Activated T-cell treated with anti-CD3 and anti-CD28 coated beads, Interleukin-2, amount 50 U/mL, for 1 hour (primary cell): ENCODE data around the gene CAMK1D.
A peak's percentile ranks its signal among the peaks of the same experiment; 100 is the strongest.
"Not testable (repeated sequence)": the region's sequence is repeated elsewhere in the genome, so short reads cannot be mapped to it uniquely, and the experiment has no call there.

ENCODE experiments used
- DNase-seq: peaks from one replicate; pipeline ENCODE4 v3.0.0-alpha.2; 2020

The CAMK1D gene

DNA sequence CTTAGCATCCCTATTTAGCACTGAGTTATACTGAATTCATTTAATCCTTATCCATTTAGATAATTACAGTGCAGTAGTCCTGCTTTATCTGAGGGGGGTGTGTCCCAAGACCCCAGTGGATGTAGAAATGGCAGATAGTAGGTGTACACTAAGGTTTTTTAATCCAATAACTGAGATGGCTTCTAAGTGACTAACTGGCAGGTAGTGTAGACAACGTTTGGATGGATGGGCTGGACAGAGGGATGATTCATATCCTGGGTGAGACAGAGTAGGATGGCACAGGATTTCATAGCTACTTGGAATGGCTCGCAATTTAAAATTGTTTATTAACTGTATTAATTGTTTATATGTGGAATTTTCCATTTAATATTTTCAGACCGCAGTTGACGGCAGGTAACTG is 356.6 kb downstream of the CAMK1D start:
- no peak for DNase-seq

DNA sequence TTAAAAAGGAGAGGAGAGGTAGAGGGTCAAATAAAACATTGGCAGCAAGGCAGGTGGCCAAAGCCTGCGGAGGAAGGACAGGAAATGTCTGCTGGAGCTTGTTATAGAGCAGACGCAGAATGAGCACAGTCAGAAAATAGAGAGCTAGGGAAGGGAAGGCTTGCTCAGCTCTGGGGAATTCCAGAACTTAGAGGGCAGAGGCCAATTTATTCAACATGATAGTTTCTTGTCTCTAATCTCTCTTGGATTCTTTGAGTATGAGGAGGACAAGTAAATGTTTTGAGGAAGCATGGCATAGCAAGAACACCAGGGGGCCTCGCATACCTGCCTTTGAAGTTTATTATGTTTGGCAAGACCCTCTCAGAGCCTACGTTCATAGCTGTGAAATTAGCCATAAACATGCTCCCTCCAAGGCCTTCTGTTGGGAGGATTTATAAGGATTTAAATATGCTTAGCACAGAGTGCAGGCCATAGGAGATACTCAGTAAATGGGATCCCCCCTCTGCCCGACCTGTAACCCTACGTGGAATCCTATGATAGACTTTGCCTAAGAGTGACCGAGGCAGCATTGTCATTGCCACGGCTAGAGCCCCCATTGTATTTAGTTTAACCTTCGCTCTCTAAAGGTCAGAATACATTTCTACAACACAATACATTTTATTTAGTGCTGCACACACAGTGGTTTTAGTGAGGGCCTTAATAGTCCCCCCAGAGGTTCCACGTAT is 358.3 kb downstream of the CAMK1D start:
- no peak for DNase-seq

DNA sequence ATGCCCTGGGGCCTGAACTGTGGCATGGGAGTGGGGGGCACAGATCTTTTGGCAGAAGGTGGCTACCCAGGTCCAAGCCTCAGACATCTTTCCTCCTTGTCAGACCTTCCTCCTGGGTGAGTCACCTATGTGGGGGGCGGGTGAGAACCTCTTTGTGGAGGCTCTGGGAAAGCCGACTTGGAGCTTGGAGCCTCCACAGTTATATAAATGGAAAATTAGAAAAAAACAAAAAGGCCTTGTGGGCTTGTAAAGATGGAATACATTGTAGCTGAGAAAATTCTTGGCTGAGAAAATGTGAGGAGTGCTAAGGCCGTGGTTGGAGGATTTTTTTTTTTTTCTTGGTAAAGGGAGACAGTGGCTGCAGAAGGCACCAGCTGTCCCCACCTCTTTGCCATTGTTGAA is 359.7 kb downstream of the CAMK1D start:
- no peak for DNase-seq

DNA sequence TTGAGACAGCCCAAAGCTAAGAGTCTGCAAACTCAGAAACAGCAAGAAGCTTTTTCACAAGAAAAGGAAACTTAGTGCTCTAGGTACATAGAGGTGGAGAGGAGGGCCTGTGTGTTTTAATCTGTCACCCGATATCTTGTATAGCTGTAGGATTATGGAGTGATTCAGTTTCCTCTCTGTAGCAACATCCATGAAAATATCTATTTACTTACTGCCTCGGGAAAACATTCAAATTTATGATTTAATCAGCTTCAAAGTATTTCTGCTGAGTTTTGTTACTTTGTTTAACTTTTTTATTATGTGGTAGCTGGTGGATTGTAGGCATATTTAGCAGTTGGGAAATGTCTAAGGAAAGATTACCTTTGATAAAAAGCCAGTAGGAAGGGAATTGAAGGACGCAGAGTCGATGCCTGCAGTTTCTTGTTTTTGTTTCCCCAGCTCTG is 360.2 kb downstream of the CAMK1D start:
- DNase-seq = no peak

DNA sequence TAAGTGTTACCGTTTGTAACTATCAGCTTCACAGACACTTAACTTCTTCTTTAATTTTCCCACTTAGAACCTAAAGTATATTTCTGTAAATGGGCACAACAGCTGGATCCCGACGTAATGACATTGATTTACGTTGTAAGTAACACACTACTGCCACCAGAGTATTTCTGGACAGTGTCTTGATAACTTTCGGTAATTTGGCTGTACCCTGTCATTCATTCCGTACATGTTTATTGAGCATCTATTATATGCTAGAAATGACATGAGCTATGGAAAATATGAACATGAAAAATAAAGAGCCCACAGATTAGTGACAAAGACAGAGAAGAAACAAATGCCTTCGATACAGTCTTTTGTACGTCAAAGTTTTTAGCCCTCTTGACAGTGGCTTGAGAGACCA is 360.8 kb downstream of the CAMK1D start:
- DNase-seq = no peak

DNA sequence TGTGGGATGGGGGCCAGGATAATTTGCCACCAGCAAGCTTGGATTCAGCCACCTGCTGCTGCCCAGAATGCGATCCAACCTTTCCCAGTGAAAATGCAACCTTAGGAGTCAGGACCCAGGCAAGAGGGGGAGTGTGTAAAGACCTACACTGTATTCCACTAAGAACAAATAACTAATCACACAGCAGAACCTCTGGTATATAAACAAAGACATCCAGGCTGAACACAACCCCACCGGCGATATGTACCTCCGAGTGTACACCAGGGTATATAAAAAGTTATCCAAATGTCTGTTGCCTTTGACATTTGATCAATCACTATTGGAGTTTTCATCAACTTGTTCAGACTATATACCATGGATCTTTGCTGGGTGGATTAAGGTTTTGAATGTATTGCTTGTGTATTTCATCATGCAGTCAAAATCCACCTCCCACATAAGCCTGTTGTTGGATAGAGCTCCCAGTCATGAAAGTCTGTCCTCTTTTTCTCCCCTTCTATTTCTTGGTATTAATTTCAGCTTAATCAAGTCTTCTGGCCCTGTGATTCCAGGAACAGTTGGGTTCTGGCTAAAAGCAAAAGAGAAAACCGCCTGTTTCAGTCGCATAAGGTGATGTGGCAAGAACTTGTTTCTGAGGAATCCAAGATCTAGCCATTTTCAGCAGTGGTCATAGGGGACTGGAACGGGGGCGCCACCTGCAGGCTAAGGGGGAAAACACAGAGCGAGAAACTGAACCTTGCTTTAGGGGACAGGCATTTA is 361.4 kb downstream of the CAMK1D start:
- DNase-seq = peak; percentile 78

DNA sequence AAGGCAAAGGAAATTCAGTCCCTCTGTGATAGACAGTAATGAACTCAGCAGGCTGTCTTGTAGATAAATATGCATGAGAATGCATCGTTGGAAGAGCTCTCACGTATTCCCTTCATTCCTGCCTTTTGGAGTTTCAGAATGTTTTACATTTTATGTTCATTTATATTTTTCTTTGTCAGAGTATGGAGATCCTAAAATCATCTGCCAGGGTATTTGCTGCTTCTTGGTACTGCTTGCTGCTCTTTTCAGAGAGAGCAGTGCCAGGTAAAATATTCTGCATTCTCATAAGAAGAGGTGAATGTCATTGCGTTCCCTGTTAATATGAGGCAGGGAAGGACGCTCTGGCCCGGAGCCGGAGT is 362.0 kb downstream of the CAMK1D start:
- no peak for DNase-seq

DNA sequence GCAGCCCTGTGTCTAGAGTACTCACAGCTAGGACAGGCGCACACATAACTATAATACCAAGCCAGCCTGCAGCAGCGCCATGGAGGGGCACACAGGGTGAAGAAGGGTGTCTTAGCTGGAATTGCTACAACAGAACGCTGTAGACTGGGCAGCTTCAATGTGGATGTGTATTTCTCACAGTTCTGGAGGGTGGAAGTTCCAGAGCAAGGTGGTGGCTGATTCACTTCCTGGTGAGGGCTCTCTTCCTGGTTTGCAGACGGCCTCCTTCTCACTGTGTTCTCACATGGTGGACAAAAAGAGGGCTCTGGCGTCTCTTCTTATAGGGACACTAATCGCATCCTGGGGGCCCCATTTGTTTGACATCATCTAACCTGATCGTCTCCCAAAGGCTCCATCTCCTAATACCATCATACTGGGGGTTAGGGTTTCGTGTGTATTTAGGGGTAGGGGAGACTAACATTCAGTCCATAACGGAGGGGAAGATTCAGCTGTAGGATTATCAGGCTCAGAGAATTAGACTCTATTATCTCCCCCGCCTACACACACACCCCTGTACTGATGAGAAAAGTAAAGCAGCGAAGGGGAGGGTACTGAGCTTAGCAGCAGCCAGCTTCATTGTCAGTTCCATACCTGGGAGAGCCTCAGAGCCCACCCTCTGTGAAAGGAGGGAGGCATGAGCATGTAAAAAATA is 363.1 kb downstream of the CAMK1D start:
- no peak for DNase-seq

DNA sequence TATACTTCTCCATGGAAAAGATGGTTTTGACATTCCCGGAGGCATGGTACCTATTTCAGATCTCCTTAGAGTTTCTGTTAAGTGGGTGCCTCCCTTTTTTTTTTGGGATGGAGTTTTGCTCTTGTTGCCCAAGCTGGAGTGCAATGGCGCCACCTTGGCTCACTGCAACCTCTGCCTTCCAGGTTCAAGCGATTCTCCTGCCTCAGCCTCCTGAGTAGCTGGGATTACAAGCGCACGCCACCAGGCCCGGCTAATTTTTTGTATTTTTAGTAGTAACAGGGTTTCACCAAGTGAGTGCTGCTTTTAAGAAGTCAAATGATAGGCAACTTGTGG is 363.6 kb downstream of the CAMK1D start:
- DNase-seq = not testable (repeated sequence)

DNA sequence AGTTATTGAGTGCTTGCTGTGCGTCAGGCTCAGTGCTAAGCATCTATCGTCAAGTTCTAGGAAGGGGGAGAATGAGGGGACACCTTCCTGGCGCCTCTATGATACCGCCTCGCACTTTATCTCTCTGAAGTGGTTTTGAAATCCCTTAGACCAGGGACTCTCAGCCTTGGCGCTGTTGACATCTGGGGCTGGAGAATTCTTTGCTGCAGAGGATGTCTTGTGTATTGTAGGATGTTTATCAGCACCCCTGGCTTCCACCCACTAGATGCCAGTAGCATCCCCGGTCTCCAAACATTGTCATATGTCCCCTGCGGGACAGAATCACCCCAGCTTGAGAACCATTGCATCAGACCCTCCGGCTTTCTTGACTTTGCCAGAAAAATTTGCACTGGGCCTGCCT is 366.7 kb downstream of the CAMK1D start:
- no peak for DNase-seq

DNA sequence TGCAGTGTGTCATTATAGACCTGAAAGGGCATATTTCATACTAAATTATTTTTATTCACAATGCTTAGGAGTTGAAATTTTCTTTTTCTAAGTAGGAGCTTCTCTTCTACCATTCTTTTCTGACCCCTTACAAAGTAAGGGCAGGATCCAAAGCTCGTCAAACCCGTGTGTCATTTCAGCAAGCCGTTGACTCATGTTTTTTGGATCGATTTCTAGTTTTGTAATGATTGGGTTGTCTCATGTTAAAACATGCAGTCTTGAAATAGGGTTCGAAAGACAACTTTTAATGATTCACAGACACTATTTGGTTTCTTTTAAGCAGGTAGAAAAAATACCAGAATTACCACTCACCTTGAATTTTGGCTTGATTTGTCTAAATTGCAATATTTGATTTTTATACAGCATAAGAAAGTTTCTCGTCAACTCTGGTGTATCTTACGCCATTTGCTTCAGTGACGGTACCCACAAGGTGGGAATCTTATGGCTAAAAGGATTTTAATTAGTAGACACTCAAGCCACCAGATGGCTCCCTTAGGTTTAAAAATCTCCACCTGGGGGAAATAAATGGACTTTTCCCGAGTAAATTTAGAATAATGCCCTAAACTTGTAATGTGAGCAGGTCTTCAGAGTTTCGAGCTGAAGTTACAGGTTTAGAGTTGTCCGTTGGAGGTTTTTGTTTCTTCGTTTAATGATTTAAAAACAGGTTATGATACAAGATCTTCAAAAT is 368.8 kb downstream of the CAMK1D start:
- DNase-seq = no peak

DNA sequence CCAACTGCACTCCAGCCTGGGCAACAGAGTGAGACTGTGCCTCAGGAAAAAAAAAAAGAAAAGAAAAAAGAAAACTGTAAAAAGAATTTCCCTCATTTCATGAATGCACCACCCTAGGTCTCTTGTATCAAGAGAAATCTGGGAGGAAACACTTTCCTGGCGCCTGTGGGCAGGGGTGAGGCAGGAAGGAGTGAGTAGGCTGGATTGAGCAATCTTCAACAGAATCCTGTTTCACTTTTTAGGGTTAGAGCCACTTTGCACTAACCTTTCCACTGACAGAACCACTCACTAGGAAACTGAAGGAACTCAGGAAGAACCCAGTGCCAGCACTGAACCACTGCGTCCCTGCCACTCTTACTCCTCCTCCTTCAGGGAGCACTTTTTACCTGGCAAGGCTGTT is 370.0 kb downstream of the CAMK1D start:
- no peak for DNase-seq

DNA sequence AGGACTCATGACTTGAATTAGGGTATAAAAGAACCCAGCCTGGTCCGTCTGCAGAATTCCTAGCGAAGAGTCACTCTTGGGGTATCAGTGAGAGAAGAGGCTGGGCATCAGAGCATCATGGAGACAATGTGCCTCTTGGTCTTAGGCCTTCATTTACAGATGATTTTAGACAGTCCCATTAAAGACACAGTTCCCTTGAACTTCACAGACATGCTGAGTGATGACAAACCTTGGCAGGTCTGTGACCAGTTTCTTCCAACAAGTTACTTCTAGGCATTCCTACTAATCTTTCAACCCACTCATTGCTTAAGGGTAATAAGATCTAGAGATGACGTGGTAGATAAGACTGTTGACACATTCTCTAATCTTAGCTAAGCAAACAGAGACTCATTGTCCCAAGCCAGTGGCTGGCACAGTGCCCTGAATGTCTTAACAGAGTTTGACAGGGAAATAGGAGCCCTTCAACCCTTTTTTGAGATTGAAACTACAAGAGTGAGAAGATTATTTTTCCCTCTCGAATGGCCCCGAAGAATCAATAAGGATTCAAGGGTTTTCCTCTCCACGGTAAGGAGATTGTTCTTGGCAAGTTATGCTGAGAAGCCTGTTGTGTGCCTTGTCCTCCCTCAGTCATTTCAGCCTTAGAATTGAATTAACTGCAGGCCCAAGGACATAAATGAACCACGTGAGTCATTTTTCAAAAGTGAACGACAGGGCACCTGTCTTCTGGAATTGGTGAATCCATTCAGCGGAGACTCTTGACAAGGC is 371.1 kb downstream of the CAMK1D start:
- DNase-seq = no peak

DNA sequence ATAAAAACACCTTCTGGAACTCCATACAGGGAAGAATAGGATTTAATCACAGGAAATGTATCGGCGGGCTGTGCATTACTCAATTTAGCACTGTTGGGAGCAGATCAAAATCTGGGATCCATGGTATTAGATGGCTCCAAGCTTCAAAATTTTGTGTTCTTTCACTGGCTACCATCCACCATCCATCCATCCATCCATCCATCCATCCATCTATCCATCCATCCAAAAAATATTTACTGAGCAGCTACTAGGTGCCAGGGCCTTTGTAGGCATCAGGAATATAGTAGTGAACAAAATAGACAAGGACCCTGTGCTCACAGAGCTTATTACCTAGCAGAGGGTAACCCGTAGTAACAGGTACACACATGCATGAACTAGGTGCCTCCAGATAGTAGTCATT is 372.0 kb downstream of the CAMK1D start:
- DNase-seq = no peak

DNA sequence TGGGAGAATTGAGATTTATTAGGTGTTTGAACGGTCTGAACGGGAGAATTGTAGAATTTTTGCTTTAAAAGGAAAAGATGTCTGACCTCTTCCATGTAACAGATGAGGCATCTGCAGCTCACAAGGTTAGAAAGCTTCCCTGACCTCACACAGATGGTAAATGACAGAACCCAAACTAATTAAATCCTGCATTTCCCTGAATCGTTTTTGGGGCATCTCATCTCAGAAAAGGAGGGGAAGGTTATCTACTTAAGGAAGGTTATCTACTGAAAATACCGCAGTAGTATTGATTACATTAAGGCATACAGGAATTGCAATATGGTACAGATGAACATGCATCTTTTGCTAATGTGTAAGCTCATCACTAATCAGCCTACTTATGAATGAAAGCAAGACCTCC is 373.9 kb downstream of the CAMK1D start:
- DNase-seq = no peak

DNA sequence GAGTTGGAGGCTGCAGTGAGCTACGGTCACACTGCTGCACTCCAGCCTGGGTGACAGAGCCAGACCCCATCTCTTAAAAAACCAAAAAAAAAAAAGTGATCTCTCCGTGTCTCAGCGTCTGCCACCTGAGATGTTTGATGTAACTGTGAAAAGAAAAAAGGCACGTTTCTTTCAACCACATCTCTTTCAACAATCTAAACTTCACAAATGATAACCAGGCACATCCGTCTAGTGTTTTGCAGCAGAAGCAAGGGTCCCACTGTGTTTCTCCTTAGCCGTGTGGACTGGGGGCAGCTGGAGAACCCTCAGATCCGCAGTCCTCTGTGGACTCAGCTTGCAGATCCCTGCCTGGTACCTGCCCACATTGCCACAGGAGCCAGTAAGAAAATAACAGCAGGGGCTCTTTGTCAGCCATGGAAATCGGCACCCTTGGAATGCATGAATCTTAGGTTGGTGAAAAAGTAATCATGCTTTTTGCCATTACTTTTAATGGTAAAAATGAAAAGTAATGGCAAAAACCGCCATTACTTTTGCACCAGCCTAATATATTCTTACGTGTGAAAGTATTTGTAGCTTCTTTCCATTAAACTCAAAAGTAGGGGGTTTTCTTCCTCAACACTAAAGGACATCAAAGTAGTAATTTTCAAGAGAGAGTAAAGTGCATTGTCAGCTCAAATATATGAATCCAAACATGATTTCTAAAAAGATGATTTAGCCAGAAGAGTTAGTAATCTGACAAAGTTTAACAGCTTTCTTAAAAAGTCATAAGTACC is 375.6 kb downstream of the CAMK1D start:
- no peak for DNase-seq

DNA sequence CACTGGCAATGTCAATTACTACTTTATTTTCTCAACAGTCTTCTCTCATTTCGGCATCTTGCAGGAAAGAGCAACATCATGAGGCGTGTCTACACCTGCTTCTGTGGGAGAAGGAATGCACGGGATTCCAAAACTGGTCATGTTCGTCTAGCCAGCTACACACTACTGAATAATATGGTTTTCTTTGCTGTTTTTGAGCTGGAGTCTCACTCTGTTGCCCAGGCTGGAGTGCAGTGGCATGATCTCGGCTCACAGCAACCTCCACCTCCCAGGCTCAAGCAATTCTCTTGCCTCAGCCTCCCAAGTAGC is 376.2 kb downstream of the CAMK1D start:
- not testable (repeated sequence) for DNase-seq

DNA sequence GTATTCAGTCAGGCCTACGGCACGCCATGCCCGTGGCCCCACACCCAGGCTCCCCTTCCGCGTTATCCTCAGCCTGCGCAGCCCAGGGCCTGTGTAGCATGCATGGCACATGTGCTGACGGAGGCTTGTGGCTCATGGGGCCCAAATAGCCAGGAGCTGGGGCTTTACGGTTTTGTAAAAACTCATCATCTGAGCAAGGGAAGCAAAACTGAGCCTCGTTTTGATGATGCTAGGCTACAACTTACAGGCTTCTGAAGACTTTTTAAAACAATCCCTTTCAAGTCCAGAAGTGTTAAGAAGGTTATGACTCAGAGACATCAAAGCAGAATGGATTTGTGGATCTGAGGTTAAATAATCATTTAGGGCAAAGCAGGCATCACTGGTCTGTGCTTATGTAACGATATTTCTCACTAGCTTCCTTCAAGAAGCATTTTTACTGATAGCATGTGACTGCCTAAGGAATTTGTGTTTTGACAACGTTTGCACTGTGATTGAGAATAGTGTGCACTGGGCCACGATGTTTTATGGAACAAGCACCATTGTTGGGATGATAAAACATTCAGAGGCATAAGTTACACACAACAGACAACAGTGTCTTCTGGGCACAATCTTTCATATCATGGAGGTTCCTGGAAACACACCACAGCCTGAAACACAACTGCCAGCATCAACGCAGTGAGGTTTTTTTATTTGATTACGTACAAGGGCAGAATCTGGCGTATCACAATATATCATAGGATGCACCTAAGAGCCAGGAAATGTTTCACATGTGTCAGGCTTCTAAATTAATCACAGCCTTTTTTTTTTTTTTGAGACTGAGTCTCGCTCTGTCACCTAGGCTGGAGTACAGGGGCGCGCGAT is 377.9 kb downstream of the CAMK1D start:
- no peak for DNase-seq

DNA sequence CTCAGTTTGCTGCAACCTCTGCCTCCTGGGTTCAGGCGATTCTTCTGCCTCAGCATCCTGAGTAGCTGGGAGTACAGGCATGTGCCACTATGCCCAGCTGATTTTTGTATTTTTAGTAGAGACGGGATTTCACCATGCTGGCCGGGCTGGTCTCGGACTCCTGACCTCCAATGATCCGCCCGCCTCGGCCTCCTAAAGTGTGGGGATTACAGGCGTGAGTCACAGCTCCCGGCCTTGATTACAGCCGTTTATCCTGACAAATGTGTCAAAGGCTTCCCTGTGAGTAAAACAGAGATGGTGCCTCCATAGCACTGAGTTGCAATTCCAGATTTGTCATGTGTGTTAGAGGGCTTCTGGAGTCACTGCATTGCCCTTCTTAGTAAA is 378.5 kb downstream of the CAMK1D start:
- no peak for DNase-seq

DNA sequence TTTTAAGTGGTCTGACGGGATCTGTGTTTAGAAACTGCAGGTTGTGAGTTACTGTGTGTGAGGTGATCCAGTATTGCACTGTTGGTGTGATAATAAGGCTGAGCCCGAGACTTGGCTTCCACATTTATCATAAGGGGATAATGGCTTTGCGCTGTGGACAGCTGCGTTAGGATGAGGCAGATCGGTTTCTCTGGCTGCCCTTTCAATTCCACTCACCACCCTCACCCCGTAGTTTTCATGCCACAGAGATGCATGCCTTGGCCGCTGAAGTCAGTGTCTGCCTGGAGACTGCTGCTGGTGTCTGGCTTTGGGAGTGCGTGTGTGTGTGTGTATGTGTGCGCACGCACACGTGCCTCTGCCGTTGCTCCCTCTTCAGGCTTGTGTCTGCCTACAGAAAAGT is 379.1 kb downstream of the CAMK1D start:
- DNase-seq = no peak

DNA sequence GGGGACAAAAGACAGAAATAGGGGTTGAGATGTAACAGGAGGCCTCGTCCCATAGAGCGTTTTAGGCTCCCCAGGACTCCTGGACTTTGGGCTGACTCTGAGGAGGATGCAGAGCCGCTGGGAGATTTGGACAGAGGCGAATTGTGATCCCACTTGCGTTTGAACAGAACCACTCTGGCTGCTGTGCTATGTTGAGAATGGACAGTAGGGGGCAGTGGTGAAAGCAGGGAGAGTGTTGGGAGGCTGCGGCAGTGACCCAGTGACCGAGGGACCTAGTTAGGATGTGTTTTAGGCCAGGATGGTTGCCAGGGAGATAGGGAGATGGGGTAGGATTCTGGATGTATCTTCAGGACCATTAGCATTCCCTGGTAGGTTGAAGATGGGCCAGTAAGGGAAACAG is 380.5 kb downstream of the CAMK1D start:
- no peak for DNase-seq
